Hepatocyte (in vitro differentiated cells): ENCODE data around the gene GULP1. TPM values are rescaled to one million over a fixed set of nuclear protein-coding genes. Genes with fewer than 3 reads are reported as not detected.
"Not testable (repeated sequence)": the region's sequence is repeated elsewhere in the genome, so short reads cannot be mapped to it uniquely, and the experiment has no call there.

ENCODE experiments used
- DNase-seq: peaks from one replicate; pipeline ENCODE4 v3.0.0-alpha.2; 2016; ENCODE audit warnings: low spot score
- H2AFZ ChIP-seq: fragments of 200-600 bp; sonication (generic); 2 replicates; pipeline ENCODE4 v1.6.0; 2016; ENCODE audit warnings: antibody characterized with exemption, mild to moderate bottlenecking
- H3K27ac ChIP-seq: fragments of 200-600 bp; sonication (generic); 2 replicates; pipeline ENCODE4 v1.5.1; 2016; ENCODE audit warnings: mild to moderate bottlenecking
- H3K27me3 ChIP-seq: fragments of 200-600 bp; sonication (generic); 2 replicates; pipeline ENCODE4 v1.6.1; 2016
- H3K36me3 ChIP-seq: fragments of 200-600 bp; sonication (generic); replicated peaks from 2 replicates; pipeline ENCODE4 v1.5.1; 2016; ENCODE audit warnings: low read depth; ENCODE audit not compliant: insufficient read depth
- H3K4me1 ChIP-seq: fragments of 200-600 bp; sonication (generic); 2 replicates; pipeline ENCODE4 v1.5.1; 2016; ENCODE audit warnings: mild to moderate bottlenecking, moderate library complexity; ENCODE audit not compliant: insufficient read depth
- H3K4me2 ChIP-seq: fragments of 200-600 bp; sonication (generic); 2 replicates; pipeline ENCODE4 v1.6.0; 2016
- H3K4me3 ChIP-seq: fragments of 200-600 bp; sonication (generic); 2 replicates; pipeline ENCODE4 v1.5.1; 2016; ENCODE audit warnings: mild to moderate bottlenecking
- H3K79me2 ChIP-seq: fragments of 200-600 bp; sonication (generic); 2 replicates; pipeline ENCODE4 v1.6.0; 2017; ENCODE audit warnings: mild to moderate bottlenecking
- H3K9me2 ChIP-seq: fragments of 200-600 bp; sonication (generic); replicated peaks from 2 replicates; pipeline ENCODE4 v1.6.0; 2017; ENCODE audit warnings: mild to moderate bottlenecking; ENCODE audit not compliant: insufficient read depth
- H3K9me3 ChIP-seq: fragments of 200-600 bp; sonication (generic); 2 replicates; pipeline ENCODE4 v1.5.1; 2016; ENCODE audit warnings: low read depth, mild to moderate bottlenecking
- H4K20me1 ChIP-seq: fragments of 200-600 bp; sonication (generic); 2 replicates; pipeline ENCODE4 v1.6.0; 2016; ENCODE audit warnings: mild to moderate bottlenecking; ENCODE audit not compliant: insufficient read depth, poor library complexity, severe bottlenecking
- EZH2 ChIP-seq: fragments of 200-600 bp; sonication (generic); IDR thresholded peaks from 2 replicates; pipeline ENCODE4 v1.6.1; 2016; ENCODE audit warnings: antibody characterized with exemption, mild to moderate bottlenecking, borderline replicate concordance
- EZH2phosphoT487 ChIP-seq: fragments of 200-600 bp; sonication (generic); IDR thresholded peaks from one replicate; pipeline ENCODE4 v1.6.1; 2018; ENCODE audit warnings: antibody characterized with exemption, mild to moderate bottlenecking, low read depth, moderate library complexity; ENCODE audit not compliant: unreplicated experiment, severe bottlenecking
- WGBS: methylation state at CpG from one replicate; pipeline ENCODE4 v1.1.6; 2016; ENCODE audit warnings: low lambda C conversion rate; ENCODE audit errors: missing lambda C conversion rate; 5-methylcytosine and 5-hydroxymethylcytosine counted together
- polyA plus RNA-seq: library from polyadenylated mRNA; unstranded; fragments of >200 nt; fragmentation: Nextera tagmentation; extraction: Ambion mirVana; gene quantifications from 2 replicates; pipeline ENCODE4 v1.2.1, GENCODE V29; 2016
- total RNA-seq: library from RNA; depleted of rRNA; stranded (reverse); fragments of >200 nt; gene quantifications from 2 replicates; pipeline ENCODE4 v1.2.3, GENCODE V29; 2014
- TF ChIP-seq, protein P1 (sequence below): fragments of 200-600 bp; sonication (generic); IDR thresholded peaks from 2 replicates; pipeline ENCODE4 v1.5.1; 2016; ENCODE audit warnings: antibody characterized with exemption, mild to moderate bottlenecking; ENCODE audit not compliant: poor library complexity

Gene GULP1
- total and polyA plus RNA-seq, 2 experiments from 2014 or later = 55.6 to 135 TPM

DNA sequence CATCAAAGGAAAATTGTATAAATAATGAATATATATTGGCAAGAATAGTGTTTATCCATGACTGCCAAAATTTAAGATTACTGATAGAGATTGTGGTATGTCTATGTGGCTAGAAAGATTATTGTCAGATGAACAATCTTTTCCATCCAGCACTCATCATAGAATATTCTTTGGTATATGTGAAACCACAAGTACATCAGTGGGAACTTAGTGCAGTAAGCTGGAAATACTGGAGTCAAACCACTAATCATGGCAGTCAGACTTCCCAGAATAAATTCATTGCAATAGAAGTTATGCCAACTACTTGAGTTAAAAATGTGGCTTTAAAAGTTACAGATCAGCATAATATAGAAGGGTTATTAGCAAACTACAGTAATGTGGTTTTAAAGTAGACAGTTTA, 310.3 kb downstream of the GULP1 start:
- Histone ChIP-seq H3K4me3 (no peak overlapping the region), H3K79me2 (no peaks in the 10 kb centered on the region), H3K4me1 (peaks cover 3% of the 10 kb centered on the region), H2AFZ (no peak overlapping the region), H3K9me3 (no peaks in the 10 kb centered on the region), H4K20me1 (no peaks in the 10 kb centered on the region), H3K27ac (no peak overlapping the region), H3K36me3 (no peaks in the 10 kb centered on the region), H3K27me3 (no peaks in the 10 kb centered on the region), H3K4me2 (no peak overlapping the region), H3K9me2 (no peaks in the 10 kb centered on the region)
- DNase-seq = no peak
- TF ChIP-seq EZH2 (no peak), EZH2phosphoT487 (no peak)
- TF ChIP-seq, protein P1, sequence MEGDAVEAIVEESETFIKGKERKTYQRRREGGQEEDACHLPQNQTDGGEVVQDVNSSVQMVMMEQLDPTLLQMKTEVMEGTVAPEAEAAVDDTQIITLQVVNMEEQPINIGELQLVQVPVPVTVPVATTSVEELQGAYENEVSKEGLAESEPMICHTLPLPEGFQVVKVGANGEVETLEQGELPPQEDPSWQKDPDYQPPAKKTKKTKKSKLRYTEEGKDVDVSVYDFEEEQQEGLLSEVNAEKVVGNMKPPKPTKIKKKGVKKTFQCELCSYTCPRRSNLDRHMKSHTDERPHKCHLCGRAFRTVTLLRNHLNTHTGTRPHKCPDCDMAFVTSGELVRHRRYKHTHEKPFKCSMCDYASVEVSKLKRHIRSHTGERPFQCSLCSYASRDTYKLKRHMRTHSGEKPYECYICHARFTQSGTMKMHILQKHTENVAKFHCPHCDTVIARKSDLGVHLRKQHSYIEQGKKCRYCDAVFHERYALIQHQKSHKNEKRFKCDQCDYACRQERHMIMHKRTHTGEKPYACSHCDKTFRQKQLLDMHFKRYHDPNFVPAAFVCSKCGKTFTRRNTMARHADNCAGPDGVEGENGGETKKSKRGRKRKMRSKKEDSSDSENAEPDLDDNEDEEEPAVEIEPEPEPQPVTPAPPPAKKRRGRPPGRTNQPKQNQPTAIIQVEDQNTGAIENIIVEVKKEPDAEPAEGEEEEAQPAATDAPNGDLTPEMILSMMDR = no peak

DNA sequence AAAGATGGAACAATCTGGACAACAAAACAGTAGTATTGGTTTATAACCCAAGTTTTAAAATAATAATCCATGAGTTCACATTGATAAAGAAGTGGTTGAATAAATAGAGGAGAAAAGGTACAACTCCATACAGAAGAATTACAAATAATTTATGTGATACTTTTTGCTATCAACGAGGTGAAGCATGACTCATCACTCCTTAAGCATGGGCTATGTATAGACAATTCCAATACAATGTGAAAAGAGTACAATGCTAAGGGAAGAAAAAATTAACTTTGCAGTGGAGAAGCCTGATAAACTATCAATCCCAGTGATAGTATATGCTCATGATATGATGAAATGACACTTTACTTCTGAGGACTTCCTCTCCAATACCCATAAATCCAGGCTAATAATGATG, 312.9 kb downstream of the GULP1 start:
- Histone ChIP-seq H3K27me3 (no peaks in the 10 kb centered on the region), H3K4me1 (no peaks in the 10 kb centered on the region), H3K9me2 (no peaks in the 10 kb centered on the region), H3K27ac (no peak overlapping the region), H2AFZ (no peak overlapping the region), H3K4me2 (no peak overlapping the region), H3K36me3 (no peaks in the 10 kb centered on the region), H3K4me3 (no peak overlapping the region), H3K79me2 (no peaks in the 10 kb centered on the region), H4K20me1 (no peaks in the 10 kb centered on the region), H3K9me3 (no peaks in the 10 kb centered on the region)
- TF ChIP-seq EZH2 = no peak
- TF ChIP-seq, protein P1 = no peak
- TF ChIP-seq EZH2phosphoT487 = no peak
- no peak for DNase-seq
- WGBS = 80% methylated on average over 1 of the region's 1 CpG

DNA sequence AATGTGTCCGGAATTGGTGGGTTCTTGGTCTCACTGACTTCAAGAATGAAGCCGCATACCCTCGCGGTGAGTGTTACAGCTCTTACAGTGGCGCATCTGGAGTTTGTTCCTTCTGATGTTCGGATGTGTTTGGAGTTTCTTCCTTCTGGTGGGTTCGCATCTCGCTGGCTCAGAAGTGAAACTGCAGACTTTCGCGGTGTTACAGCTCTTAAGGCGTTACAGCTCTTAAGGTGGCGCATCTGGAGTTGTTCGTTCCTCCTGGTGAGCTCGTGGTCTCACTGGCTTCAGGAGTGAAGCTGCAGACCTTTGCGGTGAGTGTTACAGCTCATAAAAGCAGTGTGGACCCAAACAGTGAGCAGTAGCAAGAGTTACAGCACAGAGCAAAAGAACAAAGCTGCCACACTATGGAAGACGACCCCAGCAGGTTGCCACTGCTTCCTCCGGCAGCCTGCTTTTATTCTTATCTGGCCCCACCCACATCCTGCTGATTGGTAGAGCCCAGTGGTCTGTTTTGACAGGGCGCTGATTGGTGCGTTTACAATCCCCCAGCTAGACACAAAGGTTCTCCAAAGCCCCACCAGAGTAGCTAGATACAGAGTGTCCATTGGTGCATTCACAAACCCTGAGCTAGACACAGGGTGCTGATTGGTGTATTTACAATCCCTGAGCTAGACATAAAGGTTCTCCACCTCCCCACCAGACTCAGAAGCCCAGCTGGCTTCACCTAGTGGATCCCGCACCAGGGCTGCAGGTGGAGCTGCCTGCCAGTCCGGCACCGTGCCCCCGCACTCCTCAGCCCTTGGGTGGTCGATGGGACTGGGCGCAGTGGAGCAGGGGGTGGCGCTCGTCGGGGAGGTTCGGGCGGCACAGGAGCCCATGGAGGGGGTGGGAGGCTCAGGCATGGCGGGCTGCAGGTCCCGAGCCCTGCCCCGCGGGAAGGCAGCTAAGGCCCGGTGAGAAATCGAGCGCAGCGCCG, 314.2 kb downstream of the GULP1 start:
- DNase-seq, H3K9me3 ChIP-seq, H3K4me2 ChIP-seq, H4K20me1 ChIP-seq, H3K79me2 ChIP-seq, H3K36me3 ChIP-seq, H3K4me3 ChIP-seq, H3K9me2 ChIP-seq, H2AFZ ChIP-seq, H3K27ac ChIP-seq, H3K27me3 ChIP-seq, H3K4me1 ChIP-seq: not testable (repeated sequence)
- WGBS = 97% methylated on average over 26 of the region's 39 CpGs

DNA sequence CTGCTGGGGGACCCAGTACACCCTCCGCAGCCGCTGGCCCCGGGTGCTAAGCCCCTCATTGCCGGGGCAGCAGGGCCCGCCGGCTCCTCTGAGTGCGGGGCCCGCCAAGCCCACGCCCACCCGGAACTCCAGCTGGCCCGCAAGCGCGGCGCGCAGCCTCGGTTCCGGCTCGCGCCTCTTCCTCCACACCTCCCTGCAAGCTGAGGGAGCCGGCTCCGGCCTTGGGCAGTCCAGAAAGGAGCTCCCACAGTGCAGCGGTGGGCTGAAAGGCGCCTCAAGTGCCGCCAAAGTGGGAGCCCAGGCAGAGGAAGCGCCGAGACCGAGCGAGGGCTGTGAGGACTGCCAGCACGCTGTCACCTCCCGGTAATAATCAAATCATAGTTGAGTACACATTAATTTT, 314.9 kb downstream of the GULP1 start:
- H2AFZ ChIP-seq, DNase-seq, H3K4me1 ChIP-seq, H3K9me2 ChIP-seq, H3K27ac ChIP-seq, H3K36me3 ChIP-seq, H3K27me3 ChIP-seq, H3K4me2 ChIP-seq, H4K20me1 ChIP-seq, H3K9me3 ChIP-seq, H3K79me2 ChIP-seq, H3K4me3 ChIP-seq: not testable (repeated sequence)
- 97% methylated on average over 19 of the region's 30 CpGs for WGBS
